OCI-M1 (cell line): Measurements from ENCODE around the gene MAD1L1.

Experiments
- DNase-seq: peaks from one replicate; lab custom pipeline; 2025; lab: John Stamatoyannopoulos, UW

MAD1L1 gene

DNA sequence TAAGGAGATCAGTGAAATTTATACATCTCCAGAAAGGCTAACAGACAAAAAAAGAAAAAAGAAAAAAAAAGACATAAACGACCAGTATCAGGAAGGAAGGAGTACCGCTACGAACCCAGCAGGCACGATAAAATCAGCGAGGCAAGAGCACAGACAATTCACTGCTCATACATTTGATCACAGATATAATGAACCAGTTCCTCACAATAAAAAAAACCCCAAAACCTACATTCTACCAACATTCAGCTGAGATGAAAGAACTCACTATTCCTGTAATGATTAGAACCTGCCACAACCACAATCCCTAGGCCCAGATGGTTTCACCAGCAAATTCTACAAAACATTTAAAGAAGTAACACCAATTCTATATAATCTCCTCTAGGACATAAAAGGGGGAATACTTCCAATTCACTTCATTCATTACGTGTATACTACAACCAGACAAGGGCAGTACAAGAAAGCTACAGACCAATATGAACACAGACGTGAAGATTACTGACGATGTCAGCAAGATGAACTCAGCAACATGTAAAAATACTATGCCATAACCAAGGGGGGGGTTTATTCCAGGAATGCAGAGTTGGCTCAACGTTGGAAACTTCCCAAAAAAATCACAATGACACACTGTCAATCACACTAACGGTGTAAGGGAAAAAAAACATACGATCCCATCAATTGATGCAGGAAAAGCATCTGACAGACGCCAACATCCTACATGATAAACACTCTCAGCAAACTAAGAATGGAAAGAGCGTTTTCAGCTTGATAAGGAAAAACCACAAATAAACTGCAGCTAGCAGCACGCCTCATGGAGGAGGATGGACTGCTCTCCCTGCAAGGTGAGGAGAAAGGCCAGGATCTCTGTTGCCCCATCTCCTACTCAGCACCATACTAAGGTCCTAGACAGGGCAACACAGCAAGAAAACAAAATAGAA lies 306.5 kb downstream of the MAD1L1 start:
- DNase-seq, result peak; percentile 57

DNA sequence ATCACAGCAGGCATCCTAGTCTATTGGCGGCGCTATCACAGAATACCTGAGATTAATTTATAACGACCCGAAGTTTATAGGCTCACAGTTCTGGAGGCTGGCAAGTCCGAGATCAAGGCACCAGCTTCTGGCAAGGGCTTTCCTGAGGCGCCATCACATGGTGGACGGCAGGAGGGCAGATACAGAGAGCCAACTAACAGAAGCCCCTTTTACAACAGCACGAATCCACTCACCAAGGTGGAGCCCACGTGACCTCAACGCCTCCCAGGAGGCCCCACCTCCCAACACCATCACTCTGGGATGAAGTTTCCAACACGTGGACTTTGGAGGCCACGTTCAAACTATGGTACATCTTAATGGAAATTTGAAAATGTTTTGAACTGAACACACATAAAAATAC lies 307.4 kb downstream of the MAD1L1 start:
- DNase-seq, result peak; percentile 20

- no peak for DNase-seq
These were observed 308.4 kb downstream of the MAD1L1 start for GRCh38 chr7:1924258-1924817.

- DNase-seq, result no peak
These were observed 309.1 kb downstream of the MAD1L1 start for GRCh38 chr7:1923409-1924257.

DNA sequence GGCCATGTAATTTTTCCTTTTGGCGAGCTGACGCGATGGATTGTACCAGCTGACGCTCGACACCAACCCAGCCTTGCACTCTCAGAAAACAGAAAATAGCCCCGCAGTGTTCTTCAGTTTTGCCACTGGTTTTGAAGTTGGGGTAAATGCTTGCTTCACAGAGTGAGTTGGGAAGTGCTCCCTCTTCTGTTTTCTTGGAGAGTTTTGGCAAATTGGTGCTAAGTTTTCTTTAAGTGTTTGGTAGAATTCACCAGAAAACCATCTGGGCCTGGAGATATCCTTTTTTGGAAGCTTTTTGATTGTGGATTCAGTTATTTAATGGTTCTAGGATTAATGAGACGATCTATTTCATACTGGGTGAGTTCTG lies 309.9 kb downstream of the MAD1L1 start:
- DNase-seq, result no peak

- no peak for DNase-seq
These were observed 310.5 kb downstream of the MAD1L1 start for GRCh38 chr7:1922071-1922869.

DNA sequence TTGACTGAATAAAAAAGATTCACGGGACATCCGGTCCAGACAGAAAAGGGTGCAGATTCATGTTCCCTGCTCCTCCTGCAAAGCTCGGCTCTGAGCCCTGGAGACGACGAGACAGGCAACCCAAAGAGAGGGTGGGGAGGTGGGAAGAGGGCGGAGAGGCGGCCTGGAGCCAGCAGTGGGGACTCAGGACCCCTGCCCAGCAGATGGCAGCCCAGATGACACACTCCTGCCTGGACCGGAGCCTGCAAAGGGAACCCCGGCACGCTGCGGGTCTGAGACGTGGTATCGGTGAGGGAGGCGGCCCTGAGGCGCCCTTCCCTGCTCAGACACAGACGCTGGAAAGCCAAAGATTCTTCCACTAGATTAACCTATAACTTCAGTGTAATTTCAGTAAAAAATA lies 311.9 kb downstream of the MAD1L1 start:
- no peak for DNase-seq

DNA sequence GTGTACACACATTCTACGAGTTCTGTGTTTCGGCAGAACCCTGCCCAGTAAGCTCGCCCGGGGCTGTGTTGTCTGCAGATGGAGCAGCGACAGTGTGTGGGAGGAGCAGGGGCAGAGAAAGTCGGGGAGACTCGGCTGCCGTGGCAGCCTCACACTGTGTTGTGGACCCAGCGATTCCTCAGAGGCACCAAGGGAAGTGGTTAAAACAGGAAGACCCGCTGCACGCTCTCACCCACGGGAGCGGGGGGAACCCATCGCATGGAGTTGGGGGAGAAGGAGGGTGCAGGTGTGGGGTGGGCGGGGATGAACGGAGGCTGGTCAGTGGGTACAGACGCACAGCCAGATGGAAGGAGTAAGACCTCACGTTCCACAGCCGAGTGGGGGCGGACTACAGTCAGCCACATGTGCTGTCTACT lies 312.5 kb downstream of the MAD1L1 start:
- no peak for DNase-seq

DNA sequence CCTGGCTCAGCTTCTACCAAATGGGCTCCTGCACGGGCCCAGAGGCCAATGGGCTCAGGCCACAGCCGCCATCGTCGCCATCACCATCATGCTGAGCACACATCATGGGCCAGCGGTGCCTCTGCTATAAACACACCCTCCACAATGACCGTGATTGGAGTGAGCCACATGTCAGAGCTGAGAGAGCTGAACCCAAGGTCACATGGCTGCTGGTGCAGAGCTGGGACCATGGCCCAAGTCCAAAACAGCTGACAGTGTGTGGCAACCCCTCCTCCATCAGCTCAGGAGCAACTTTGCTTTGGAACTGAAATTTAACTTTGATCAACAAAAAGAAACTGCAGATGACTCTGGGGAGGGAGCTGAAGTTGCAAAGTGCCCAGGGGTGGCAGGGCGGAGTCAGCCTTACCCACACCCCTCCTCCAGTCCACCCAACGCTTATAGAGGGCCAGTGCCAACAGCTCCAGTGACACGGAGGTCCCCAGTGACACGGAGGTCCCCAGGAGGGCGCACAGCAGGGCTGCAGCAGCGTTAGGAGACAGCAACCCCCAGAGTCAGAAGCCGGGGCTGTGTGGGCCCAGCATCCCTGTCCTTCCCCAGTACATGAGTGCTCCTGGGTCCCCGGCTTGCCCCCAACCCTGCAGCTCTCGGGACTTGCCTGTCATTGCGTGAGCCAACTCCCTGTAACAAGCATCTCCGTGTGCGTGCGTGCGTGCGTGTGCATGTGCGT lies 313.0 kb downstream of the MAD1L1 start:
- peak; percentile 32 for DNase-seq

- DNase-seq, result no peak
These were observed 313.7 kb downstream of the MAD1L1 start for GRCh38 chr7:1918881-1919525.

DNA sequence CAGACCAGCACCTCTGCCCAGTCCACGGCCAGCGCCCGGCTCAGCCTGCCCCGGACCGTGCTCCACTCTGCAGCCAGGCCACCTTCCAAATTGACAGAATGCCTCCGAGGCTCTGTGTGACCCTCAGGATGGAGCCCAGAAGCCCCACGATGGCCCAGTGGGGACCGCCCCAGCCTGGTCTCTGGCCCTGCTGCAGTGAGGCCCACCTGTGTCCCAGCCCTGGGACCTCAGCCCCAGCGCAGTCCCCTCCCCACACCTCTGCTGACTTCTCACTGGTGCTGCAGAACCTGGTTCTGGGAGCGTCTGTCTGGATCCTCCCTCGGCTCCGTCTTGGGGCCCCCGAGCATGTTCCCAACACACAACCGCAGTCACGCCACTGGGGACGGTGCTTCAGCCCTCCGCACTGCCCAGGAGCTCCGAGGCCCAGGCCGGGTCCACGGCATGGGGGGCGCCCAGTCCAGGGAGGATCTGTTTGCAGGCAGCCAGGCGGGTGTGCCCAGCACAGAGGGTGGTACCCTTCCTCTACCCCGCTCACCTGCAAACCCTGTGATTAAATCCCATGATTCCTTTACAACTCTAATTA lies 314.6 kb downstream of the MAD1L1 start:
- DNase-seq, result no peak

GRCh38 chr7:1917221-1918062 lies 315.3 kb downstream of the MAD1L1 start:
- no peak for DNase-seq

DNA sequence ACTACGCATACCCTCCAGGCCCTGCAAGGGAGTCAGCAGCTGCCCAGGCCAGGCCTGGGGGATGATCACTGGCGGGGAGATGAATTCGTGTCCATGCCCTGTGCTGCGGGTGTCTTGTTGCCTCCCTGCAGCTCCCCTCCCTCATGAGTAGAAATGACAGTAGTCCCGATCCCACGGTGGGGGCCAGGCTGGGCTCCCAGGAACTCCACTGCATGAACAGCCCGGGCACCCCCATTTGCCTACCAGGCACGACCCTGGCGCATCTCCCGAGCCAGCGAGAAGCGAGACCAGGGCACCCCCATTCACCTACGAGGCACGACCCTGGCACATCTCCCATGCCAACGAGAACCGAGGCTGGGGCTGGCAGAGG lies 316.2 kb downstream of the MAD1L1 start:
- DNase-seq, result no peak

- DNase-seq, result no peak
These were observed 316.7 kb downstream of the MAD1L1 start for GRCh38 chr7:1915956-1916600.

DNA sequence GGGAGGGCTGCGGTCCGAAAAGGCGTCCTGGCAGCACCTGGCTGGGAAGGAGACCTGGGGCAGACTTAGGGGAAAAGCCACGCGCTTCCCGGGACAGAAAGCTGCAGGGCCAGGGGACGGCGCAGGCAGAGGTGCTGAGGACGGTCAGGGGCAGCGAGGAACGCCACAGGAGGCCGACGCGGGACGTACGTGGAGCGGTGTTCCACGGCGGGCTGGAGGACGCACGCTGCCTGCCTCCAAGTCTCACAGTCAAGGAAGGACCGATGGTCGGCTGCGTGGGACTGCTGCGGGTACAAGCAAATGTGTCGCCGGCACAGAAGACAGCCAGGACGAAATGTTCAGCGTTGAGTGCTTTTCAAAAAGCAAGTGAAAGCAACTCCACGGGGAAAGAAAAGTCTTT lies 317.4 kb downstream of the MAD1L1 start:
- DNase-seq, result no peak

DNA sequence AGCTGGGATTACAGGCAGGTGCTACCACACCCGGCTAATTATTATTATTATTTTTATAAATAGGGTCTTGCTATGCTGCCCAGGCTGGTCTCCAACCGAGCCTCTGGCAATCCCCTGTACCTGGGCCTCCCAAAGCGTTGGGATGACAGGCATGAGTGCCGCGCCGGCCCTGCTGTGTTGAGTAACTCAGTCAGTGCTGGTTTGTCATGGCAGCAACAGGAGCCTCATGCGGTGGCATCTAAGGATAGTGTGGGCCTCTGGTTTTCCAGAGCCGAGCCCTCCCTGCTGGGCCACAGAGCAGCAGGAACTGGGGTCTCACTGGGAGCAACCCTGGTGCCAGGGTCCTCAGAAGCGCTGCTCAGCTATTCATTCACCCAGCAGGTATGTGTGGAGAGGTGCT lies 318.0 kb downstream of the MAD1L1 start:
- no peak for DNase-seq

- no peak for DNase-seq
These were observed 318.4 kb downstream of the MAD1L1 start for GRCh38 chr7:1914321-1914720.

DNA sequence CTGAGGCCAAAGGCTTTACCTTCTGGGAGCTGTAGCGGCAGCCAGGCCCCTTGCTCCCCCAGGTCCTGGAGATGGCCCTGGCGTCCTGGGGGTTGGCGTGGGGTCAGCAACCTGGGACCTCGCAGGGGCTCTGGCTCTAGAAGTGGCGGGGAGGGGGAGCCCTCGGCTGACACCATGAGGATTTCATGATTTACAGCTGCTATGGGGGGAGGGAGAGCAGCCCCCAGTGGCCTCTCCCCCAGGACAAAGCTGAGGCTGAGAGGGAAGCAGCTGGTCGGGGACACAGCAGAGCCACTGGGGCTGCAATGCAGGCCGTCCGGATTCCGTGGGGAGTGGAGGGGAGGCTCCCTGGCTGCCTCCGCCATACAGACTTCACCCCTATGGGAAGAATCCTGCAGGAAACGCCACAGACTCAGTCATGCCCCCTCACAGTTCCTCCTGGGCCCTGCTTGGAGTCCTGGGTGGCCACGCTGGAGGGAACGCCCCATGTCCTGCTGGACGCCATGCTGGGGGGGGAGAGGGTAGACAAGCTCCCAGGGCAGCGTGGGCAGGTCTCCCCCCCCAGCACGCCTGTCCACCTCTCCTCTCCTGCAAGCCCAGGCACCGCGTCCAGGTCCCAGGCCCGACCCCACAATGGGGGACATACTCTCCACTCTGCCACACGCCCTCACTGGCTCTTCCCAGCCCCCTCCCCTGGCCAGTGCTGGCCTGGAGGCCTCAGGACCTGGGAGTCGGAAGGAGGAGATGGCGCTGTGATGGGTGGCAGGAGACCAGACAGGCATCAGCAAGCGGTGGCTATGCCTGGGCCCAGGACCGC lies 319.1 kb downstream of the MAD1L1 start:
- DNase-seq, result no peak
